HG02763 (cell line): ENCODE measurements around the gene UBE2J2.

ENCODE experiments used
- ATAC-seq: cut with Tn5 transposase; IDR thresholded peaks from one replicate; pipeline ENCODE4 v1.9.1; 2021; ENCODE audit warnings: mild to moderate bottlenecking, moderate library complexity; ENCODE audit not compliant: unreplicated experiment

UBE2J2 gene

GRCh38 chr1:1282998-1283397 lies 9.3 kb upstream of the UBE2J2 start:
- ATAC-seq = no peak

- ATAC-seq = no peak
Observed at GRCh38 chr1:1281533-1282321, 8.1 kb upstream of the UBE2J2 start.

GRCh38 chr1:1280782-1281481 lies 7.3 kb upstream of the UBE2J2 start:
- no peak for ATAC-seq

- ATAC-seq = no peak
Observed at GRCh38 chr1:1279028-1279427, 5.4 kb upstream of the UBE2J2 start.

- ATAC-seq = no peak
Observed at GRCh38 chr1:1278620-1279019, 5.0 kb upstream of the UBE2J2 start.

GRCh38 chr1:1275836-1276235 lies 2.2 kb upstream of the UBE2J2 start:
- ATAC-seq = no peak

- ATAC-seq = no peak
Observed at GRCh38 chr1:1274931-1275431, 1.3 kb upstream of the UBE2J2 start.

- ATAC-seq = no peak
Observed at GRCh38 chr1:1274299-1274930, 761 bp upstream of the UBE2J2 start.

GRCh38 chr1:1273209-1273511 lies 494 bp downstream of the UBE2J2 start:
- peak; percentile 9 for ATAC-seq

- ATAC-seq = no peak
Observed at GRCh38 chr1:1272341-1273208, 1.1 kb downstream of the UBE2J2 start.

- ATAC-seq = no peak
Observed at GRCh38 chr1:1270813-1271212, 2.8 kb downstream of the UBE2J2 start.

GRCh38 chr1:1268284-1268682 lies 5.4 kb downstream of the UBE2J2 start:
- ATAC-seq = no peak

GRCh38 chr1:1267488-1268283 lies 6.0 kb downstream of the UBE2J2 start:
- ATAC-seq = no peak

- ATAC-seq = no peak
Observed at GRCh38 chr1:1264868-1265272, 8.8 kb downstream of the UBE2J2 start.

- ATAC-seq = no peak
Observed at GRCh38 chr1:1264026-1264425, 9.6 kb downstream of the UBE2J2 start.

- no peak for ATAC-seq
Observed at GRCh38 chr1:1262758-1263157, 10.9 kb downstream of the UBE2J2 start.

- ATAC-seq = no peak
Observed at GRCh38 chr1:1262071-1262470, 11.6 kb downstream of the UBE2J2 start.

- no peak for ATAC-seq
Observed at GRCh38 chr1:1260843-1261560, 12.7 kb downstream of the UBE2J2 start.

- ATAC-seq = no peak
Observed at GRCh38 chr1:1259951-1260600, 13.6 kb downstream of the UBE2J2 start.
